PC-9 (cell line): ENCODE measurements around the gene ACP4.

Experiments used
- CTCF ChIP-seq: fragments of 200-600 bp; sonication (generic); conservative IDR thresholded peaks from 2 replicates; pipeline ENCODE4 v1.6.1; 2017; ENCODE audit warnings: mixed run types, antibody characterized with exemption, mild to moderate bottlenecking, moderate library complexity
- EZH2 ChIP-seq: fragments of 200-600 bp; sonication (generic); IDR thresholded peaks from 2 replicates; pipeline ENCODE4 v1.8.0; 2017; ENCODE audit warnings: antibody characterized with exemption, low read depth

DNA sequence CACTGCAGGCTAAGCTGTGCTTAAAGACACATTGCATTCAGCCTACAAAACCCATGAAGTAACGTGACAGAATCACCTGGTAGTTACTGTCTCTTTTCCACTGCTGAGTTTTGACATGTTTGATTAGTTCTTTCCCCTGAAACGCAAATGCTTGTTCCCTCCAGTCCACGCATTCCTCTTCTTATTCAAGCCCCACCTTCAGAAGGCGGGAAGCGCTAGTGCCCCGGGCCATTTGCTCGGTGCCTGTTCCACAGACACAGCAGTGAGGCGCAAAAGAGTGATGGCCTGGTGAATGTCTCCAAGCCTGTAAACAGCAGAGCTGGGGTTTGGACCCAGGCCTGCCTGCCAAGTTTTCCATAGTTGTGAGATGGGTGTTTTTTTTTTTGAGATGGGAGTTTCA lies 10.9 kb downstream of the ACP4 start:
- no peak for TF ChIP-seq CTCF
- no peak for TF ChIP-seq EZH2
